Naive thymus-derived CD4-positive, alpha-beta T cell (primary cell): ENCODE results near the gene TRIO. TPM values are rescaled to one million over a fixed set of nuclear protein-coding genes. Genes with fewer than 3 reads are reported as not detected.

Experiments
- ATAC-seq: fragments of 150-1000 bp; cut with Tn5 transposase; 2 replicates; pipeline ENCODE4 v1.10.0; 2021; ENCODE audit warnings: mild to moderate bottlenecking, moderate library complexity
- CTCF ChIA-PET: fragments of 350-600 bp; sonication (Branson Sonifier 250); formaldehyde crosslinking; loops from one replicate; lab custom pipeline; 2021; ENCODE audit warnings: antibody characterized with exemption; lab: Charles Lee
- POLR2A ChIA-PET: fragments of 350-600 bp; sonication (Branson Sonifier 250); formaldehyde crosslinking; loops from one replicate; lab custom pipeline; 2021; ENCODE audit warnings: antibody characterized with exemption, inconsistent platforms; lab: Charles Lee
- DNase-seq, 9 donors: peaks; one replicate each; pipeline versions ENCODE4 v3.0.0 to v3.0.0-alpha.2; 2020 to 2022; ENCODE audit warnings: mixed read lengths in 1 of 9
- H3K27ac ChIP-seq: one replicate; pipeline ENCODE4 v1.7.0; 2013; ENCODE audit warnings: mild to moderate bottlenecking, low read depth, low read length, moderate library complexity
- H3K27me3 ChIP-seq, 2 donors: one replicate each; pipeline ENCODE4 v1.7.0; 2013; ENCODE audit warnings: low read length in 2 of 2, mild to moderate bottlenecking in 2 of 2, moderate library complexity in 2 of 2; ENCODE audit not compliant: control insufficient read depth in 2 of 2, insufficient read depth in 2 of 2
- H3K36me3 ChIP-seq, 3 experiments: 1 replicate in 2 of 3; 2 replicates in 1 of 3; pipeline ENCODE4 v1.7.0; 2013; ENCODE audit warnings: low read length in 3 of 3, mild to moderate bottlenecking in 3 of 3, moderate library complexity in 1 of 3; ENCODE audit not compliant: insufficient read depth in 3 of 3, control insufficient read depth in 2 of 3
- H3K4me1 ChIP-seq, 2 donors: one replicate each; pipeline ENCODE4 v1.7.0; 2013; ENCODE audit warnings: low read length in 2 of 2, mild to moderate bottlenecking in 2 of 2, moderate library complexity in 1 of 2; ENCODE audit not compliant: control insufficient read depth in 2 of 2, insufficient read depth in 2 of 2
- H3K4me3 ChIP-seq: 2 replicates; pipeline ENCODE4 v1.7.0; 2013; ENCODE audit warnings: mild to moderate bottlenecking, low read length
- H3K9me3 ChIP-seq, 3 experiments: 1 replicate in 2 of 3; 2 replicates in 1 of 3; pipeline ENCODE4 v1.7.0; 2013; ENCODE audit warnings: low read length in 3 of 3; ENCODE audit not compliant: control insufficient read depth in 2 of 3
- H3K27ac Mint-ChIP-seq, 9 donors: one replicate each; pipeline ENCODE4 v1.8.0; 2020 to 2022; ENCODE audit warnings: mixed read lengths in 9 of 9, mild to moderate bottlenecking in 8 of 9, moderate library complexity in 5 of 9, inconsistent platforms in 2 of 9
- H3K27me3 Mint-ChIP-seq, 5 donors: one replicate each; pipeline ENCODE4 v1.8.0; 2021 to 2022; ENCODE audit warnings: mixed read lengths in 5 of 5, mild to moderate bottlenecking in 1 of 5
- H3K36me3 Mint-ChIP-seq, 5 donors: one replicate each; pipeline ENCODE4 v1.8.0; 2020 to 2022; ENCODE audit warnings: mixed read lengths in 5 of 5, mild to moderate bottlenecking in 3 of 5, inconsistent platforms in 1 of 5
- H3K4me1 Mint-ChIP-seq, 7 donors: one replicate each; pipeline ENCODE4 v1.8.0; 2020 to 2022; ENCODE audit warnings: mixed read lengths in 7 of 7, mild to moderate bottlenecking in 3 of 7, inconsistent platforms in 1 of 7
- H3K4me3 Mint-ChIP-seq, 10 donors: one replicate each; pipeline ENCODE4 v1.8.0; 2020 to 2022; ENCODE audit warnings: mild to moderate bottlenecking in 10 of 10, mixed read lengths in 10 of 10, moderate library complexity in 6 of 10, inconsistent platforms in 2 of 10
- H3K9me3 Mint-ChIP-seq, 11 donors: one replicate each; pipeline ENCODE4 v1.8.0; 2020 to 2022; ENCODE audit warnings: mixed read lengths in 11 of 11, mild to moderate bottlenecking in 4 of 11, inconsistent platforms in 1 of 11, moderate library complexity in 1 of 11
- intact Hi-C, 2 donors: fragments of 100-400 bp; cut with micrococcal nuclease; formaldehyde crosslinking; loops; one replicate each; pipeline ENCODE4 v1.15.1; 2023
- polyA plus RNA-seq, 2 donors: library from polyadenylated mRNA; unstranded; fragments of 300-500 nt; fragmentation: Illumina TruSeq; gene quantifications; one replicate each; pipeline ENCODE4 v1.2.3, GENCODE V29; 2021
- total RNA-seq, 6 experiments: library from RNA in 5 of 6; stranded (reverse) in 5 of 6; gene quantifications; 1 replicate in 5 of 6; 2 replicates in 1 of 6; pipeline ENCODE4 v1.2.3 and lab custom pipeline; 2021 to 2026

TRIO gene
- total and polyA plus RNA-seq, 7 experiments from 2014 or later = 0.16 to 45.9 (median 5.7) TPM

- H3K9me3 Mint-ChIP-seq = peaks cover 0 to 2% (median 0%) of the 10 kb centered on the region in 11 donors
- ChIA-PET CTCF (no interaction called here), POLR2A (interaction anchor here (0.7 kb wide), 1 partner anchor 12 kb away, joined by 5 read pairs; no protein-coding TSS in a partner anchor)
- intact Hi-C loops = no loop called here
- Histone ChIP-seq H3K9me3 (no peaks in the 10 kb centered on the region), H3K27me3 (no peaks in the 10 kb centered on the region), H3K4me3 (no peak overlapping the region), H3K4me1 (no peaks in the 10 kb centered on the region), H3K36me3 (no peaks in the 10 kb centered on the region), H3K27ac (no peak overlapping the region)
- peaks cover 7 to 38% (median 15%) of the 10 kb centered on the region in 5 donors for H3K27me3 Mint-ChIP-seq
- peaks cover 0 to 5% (median 0%) of the 10 kb centered on the region in 7 donors for H3K4me1 Mint-ChIP-seq
- DNase-seq (no peak), ATAC-seq (no peak)
- no peak overlapping the region for H3K27ac Mint-ChIP-seq
- H3K4me3 Mint-ChIP-seq = no peak overlapping the region
- H3K36me3 Mint-ChIP-seq = peaks cover 0 to 4% (median 0%) of the 10 kb centered on the region in 5 donors
These were observed 48.2 kb downstream of the TRIO start for GRCh38 chr5:14191325-14191724.

GRCh38 chr5:14193496-14193895, 50.4 kb downstream of the TRIO start:
- Histone ChIP-seq H3K9me3 (no peaks in the 10 kb centered on the region), H3K36me3 (no peaks in the 10 kb centered on the region), H3K4me3 (no peak overlapping the region), H3K4me1 (no peaks in the 10 kb centered on the region), H3K27ac (no peak overlapping the region), H3K27me3 (no peaks in the 10 kb centered on the region)
- Mint-ChIP-seq H3K9me3 (peaks cover 0 to 2% (median 0%) of the 10 kb centered on the region in 11 donors), H3K4me3 (no peak overlapping the region), H3K36me3 (peaks cover 0 to 4% (median 0%) of the 10 kb centered on the region in 5 donors), H3K27ac (no peak overlapping the region), H3K27me3 (peaks cover 7 to 32% (median 17%) of the 10 kb centered on the region in 5 donors), H3K4me1 (peaks cover 0 to 5% (median 0%) of the 10 kb centered on the region in 7 donors)
- POLR2A ChIA-PET = no interaction called here
- no peak for DNase-seq
- CTCF ChIA-PET = no interaction called here
- ATAC-seq = no peak
- intact Hi-C loops = no loop called here

- no peak for ATAC-seq
These were observed 52.4 kb downstream of the TRIO start for GRCh38 chr5:14195588-14195987.

GRCh38 chr5:14197056-14197455, 53.9 kb downstream of the TRIO start:
- DNase-seq (no peak), ATAC-seq (no peak)
- Mint-ChIP-seq H3K4me1 (peaks cover 0 to 5% (median 0%) of the 10 kb centered on the region in 7 donors), H3K27me3 (peaks cover 7 to 21% (median 17%) of the 10 kb centered on the region in 5 donors), H3K9me3 (peaks cover 0 to 2% (median 0%) of the 10 kb centered on the region in 11 donors), H3K4me3 (no peak overlapping the region), H3K36me3 (peaks cover 0 to 4% (median 0%) of the 10 kb centered on the region in 5 donors), H3K27ac (no peak overlapping the region)
- intact Hi-C loops = no loop called here
- no peaks in the 10 kb centered on the region for H3K9me3 ChIP-seq
- no peak overlapping the region for H3K4me3 ChIP-seq
- no peaks in the 10 kb centered on the region for H3K4me1 ChIP-seq
- no peaks in the 10 kb centered on the region for H3K36me3 ChIP-seq
- no peak overlapping the region for H3K27ac ChIP-seq
- H3K27me3 ChIP-seq = no peaks in the 10 kb centered on the region
- POLR2A ChIA-PET = no interaction called here
- CTCF ChIA-PET = no interaction called here

More at GRCh38 chr5:14195588-14195987, 52.4 kb downstream of the TRIO start:
- peaks cover 0 to 2% (median 0%) of the 10 kb centered on the region in 11 donors for H3K9me3 Mint-ChIP-seq
- DNase-seq = no peak
- Histone ChIP-seq H3K27me3 (no peaks in the 10 kb centered on the region), H3K9me3 (no peaks in the 10 kb centered on the region), H3K27ac (no peak overlapping the region), H3K4me1 (no peaks in the 10 kb centered on the region), H3K36me3 (no peaks in the 10 kb centered on the region), H3K4me3 (no peak overlapping the region)
- H3K36me3 Mint-ChIP-seq = peaks cover 0 to 4% (median 0%) of the 10 kb centered on the region in 5 donors
- CTCF ChIA-PET = no interaction called here
- intact Hi-C loops = no loop called here
- H3K4me3 Mint-ChIP-seq = no peak overlapping the region
- peaks cover 7 to 21% (median 18%) of the 10 kb centered on the region in 5 donors for H3K27me3 Mint-ChIP-seq
- POLR2A ChIA-PET = no interaction called here
- H3K27ac Mint-ChIP-seq = no peak overlapping the region
- H3K4me1 Mint-ChIP-seq = peaks cover 0 to 5% (median 0%) of the 10 kb centered on the region in 7 donors

GRCh38 chr5:14199902-14200301, 56.8 kb downstream of the TRIO start:
- intact Hi-C loops = no loop called here
- ATAC-seq = no peak
- CTCF ChIA-PET = no interaction called here
- Histone ChIP-seq H3K27ac (no peak overlapping the region), H3K9me3 (no peaks in the 10 kb centered on the region), H3K36me3 (no peaks in the 10 kb centered on the region), H3K4me1 (no peaks in the 10 kb centered on the region), H3K4me3 (no peak overlapping the region), H3K27me3 (no peaks in the 10 kb centered on the region)
- H3K4me1 Mint-ChIP-seq = peaks cover 0 to 6% (median 4%) of the 10 kb centered on the region in 7 donors
- peaks cover 13 to 30% (median 22%) of the 10 kb centered on the region in 5 donors for H3K27me3 Mint-ChIP-seq
- H3K36me3 Mint-ChIP-seq = peaks cover 0 to 4% (median 0%) of the 10 kb centered on the region in 5 donors
- H3K27ac Mint-ChIP-seq = no peak overlapping the region
- H3K4me3 Mint-ChIP-seq = no peak overlapping the region
- DNase-seq = no peak
- POLR2A ChIA-PET = no interaction called here
- peaks cover 0 to 2% (median 0%) of the 10 kb centered on the region in 11 donors for H3K9me3 Mint-ChIP-seq

GRCh38 chr5:14200312-14200990, 57.3 kb downstream of the TRIO start:
- Mint-ChIP-seq H3K36me3 (peaks cover 0 to 3% (median 0%) of the 10 kb centered on the region in 5 donors), H3K4me1 (peaks cover 0 to 8% (median 5%) of the 10 kb centered on the region in 7 donors), H3K27me3 (peaks cover 11 to 30% (median 19%) of the 10 kb centered on the region in 5 donors), H3K27ac (no peak overlapping the region), H3K4me3 (no peak overlapping the region), H3K9me3 (peaks cover 0 to 2% (median 0%) of the 10 kb centered on the region in 11 donors)
- ChIA-PET CTCF (no interaction called here), POLR2A (no interaction called here)
- intact Hi-C loops = no loop called here
- Histone ChIP-seq H3K4me3 (no peak overlapping the region), H3K27ac (no peak overlapping the region), H3K4me1 (no peaks in the 10 kb centered on the region), H3K27me3 (no peaks in the 10 kb centered on the region), H3K36me3 (no peaks in the 10 kb centered on the region), H3K9me3 (no peaks in the 10 kb centered on the region)
- no peak for ATAC-seq
- DNase-seq = no peak
